GM19324 (cell line): ENCODE measurements around the gene INCA1.

ENCODE experiments used
- ATAC-seq: cut with Tn5 transposase; IDR thresholded peaks from one replicate; pipeline ENCODE4 v1.9.1; 2021; ENCODE audit warnings: mild to moderate bottlenecking, moderate library complexity; ENCODE audit not compliant: unreplicated experiment, low FRiP score

The INCA1 gene

DNA sequence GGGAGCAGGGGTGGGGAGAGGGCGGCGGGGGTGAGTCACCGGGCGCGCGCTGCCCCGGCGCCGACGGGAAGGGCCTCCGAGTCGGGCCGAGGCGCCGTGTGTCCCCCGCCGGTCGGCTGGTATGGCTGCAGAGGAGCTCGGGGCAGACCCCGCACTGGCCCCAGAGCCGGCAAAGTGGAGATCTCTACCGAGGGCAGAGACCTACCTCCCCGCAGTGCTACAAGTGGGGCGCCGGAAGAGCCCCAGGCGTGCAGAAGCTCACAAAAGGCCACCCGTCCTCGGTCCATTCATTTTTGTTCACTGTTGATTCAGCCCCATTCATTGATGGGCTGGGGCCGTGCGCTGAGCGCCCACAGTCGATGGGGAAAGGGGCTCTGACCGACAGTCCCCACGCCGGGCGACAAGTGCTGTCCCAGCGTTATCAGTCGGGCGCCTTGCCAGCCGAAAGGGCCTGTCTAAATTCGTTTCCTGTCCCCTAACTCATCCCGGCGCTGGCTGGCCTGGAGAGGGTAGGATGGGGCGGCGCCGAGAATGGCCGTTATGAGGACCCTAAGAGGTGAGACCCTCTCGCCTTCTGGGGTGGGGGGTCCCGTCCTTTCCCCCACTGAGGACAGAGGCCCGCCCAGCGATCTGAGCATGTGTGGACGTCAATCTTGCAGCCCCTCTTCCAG, 47.1 kb downstream of the INCA1 start:
- ATAC-seq: peak; percentile 1

- peak; percentile 27 for ATAC-seq
These were observed 47.8 kb downstream of the INCA1 start for GRCh38 chr17:4949321-4950074.

DNA sequence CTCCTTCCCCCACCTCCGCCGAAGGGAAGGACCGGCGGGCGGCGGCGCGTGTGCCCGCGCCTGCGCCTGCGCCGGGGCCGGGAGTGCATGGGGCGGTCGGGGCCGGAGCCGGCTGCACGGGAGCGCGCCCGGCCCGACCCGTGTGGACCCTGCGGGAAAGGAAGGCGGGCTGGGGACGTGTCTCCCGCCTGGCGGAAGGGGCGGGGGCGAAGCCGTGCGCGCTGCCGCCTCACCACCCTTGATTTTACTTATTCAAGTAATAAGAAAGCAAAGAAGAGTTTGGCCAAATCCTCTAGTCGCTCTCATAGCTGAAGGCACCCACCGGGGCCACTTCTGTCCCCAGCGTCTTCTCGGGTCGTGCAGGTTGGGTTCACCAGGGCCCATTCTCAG, 48.4 kb downstream of the INCA1 start:
- ATAC-seq: peak; percentile 50

GRCh38 chr17:4948166-4948930, 49.0 kb downstream of the INCA1 start, which contains the start of gene PFN1:
Gene PFN1, minus strand, starts transcription at chr17:4948530. Its CDS starts 136 bp downstream, at chr17:4948394.
- peak; percentile 18 for ATAC-seq

- ATAC-seq: peak; percentile 19
These were observed 49.7 kb downstream of the INCA1 start for GRCh38 chr17:4947411-4948165.

- no peak for ATAC-seq
These were observed 50.3 kb downstream of the INCA1 start for GRCh38 chr17:4947010-4947410.

DNA sequence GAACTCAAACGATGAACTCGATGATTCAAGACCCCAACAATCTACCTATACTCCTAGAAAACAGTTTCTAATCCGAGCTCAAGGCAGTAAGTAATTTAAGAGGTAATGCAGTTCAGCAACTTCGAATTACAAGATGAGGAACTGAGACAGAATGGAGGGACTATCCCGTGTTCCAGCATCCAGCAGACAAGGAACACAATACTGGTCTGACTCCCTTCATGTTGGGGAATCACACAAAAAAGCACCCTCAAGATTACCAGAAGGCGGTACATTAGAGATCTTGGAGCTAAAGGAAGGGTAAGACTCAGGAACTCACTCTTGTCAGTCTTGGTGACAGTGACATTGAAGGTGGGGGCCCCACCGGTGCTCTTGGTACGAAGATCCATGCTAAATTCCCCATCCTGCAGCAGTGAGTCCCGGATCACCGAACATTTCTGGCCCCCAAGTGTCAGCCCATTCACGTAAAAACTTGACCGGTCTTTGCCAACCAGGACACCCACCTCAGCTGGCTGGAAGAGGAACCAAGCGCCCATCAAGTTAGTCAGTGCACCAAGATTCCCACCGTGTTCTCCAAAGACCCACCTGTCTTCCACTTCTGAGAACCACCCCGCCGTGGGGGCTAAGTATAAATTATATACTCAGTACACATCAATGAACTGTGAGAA, 50.9 kb downstream of the INCA1 start:
- no peak for ATAC-seq

- no peak for ATAC-seq
These were observed 51.4 kb downstream of the INCA1 start for GRCh38 chr17:4945944-4946280.

DNA sequence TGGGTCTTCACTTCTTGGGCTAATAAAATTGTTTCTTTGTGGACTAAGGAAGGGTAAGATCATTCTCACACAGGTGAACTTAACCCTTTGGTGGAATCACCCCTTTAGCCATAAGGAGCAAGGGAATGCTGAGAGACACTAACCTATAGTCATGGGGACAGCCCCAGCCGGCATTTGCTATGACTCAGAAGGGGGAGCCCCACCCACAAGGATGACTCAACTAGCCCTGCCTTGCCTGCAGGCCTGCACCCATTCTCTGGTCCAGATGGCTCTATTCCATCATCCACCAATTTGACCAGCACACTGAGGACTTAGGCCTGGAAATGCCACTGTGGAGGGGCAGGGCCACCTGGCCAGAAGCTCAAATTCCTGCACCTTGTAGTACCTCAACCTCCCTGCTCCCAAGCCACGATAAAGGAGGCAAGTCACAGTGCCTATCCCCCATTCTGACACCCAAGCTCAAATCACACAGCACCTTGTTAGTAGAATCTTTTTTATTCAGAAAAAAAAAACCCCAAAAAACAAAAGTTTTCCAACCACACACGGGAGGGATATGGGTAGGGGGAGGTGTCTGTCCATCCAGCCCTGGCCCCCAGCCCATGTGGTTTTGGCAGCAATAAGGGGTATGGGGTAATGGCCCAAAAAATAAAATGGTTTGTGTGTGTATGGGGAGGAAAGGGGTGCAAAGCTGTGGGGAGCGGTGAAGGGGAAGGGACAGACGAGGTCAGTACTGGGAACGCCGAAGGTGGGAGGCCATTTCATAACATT, 52.0 kb downstream of the INCA1 start:
- ATAC-seq: no peak

- ATAC-seq: no peak
These were observed 52.7 kb downstream of the INCA1 start for GRCh38 chr17:4944554-4945175.

- ATAC-seq: no peak
These were observed 53.2 kb downstream of the INCA1 start for GRCh38 chr17:4944163-4944553.

DNA sequence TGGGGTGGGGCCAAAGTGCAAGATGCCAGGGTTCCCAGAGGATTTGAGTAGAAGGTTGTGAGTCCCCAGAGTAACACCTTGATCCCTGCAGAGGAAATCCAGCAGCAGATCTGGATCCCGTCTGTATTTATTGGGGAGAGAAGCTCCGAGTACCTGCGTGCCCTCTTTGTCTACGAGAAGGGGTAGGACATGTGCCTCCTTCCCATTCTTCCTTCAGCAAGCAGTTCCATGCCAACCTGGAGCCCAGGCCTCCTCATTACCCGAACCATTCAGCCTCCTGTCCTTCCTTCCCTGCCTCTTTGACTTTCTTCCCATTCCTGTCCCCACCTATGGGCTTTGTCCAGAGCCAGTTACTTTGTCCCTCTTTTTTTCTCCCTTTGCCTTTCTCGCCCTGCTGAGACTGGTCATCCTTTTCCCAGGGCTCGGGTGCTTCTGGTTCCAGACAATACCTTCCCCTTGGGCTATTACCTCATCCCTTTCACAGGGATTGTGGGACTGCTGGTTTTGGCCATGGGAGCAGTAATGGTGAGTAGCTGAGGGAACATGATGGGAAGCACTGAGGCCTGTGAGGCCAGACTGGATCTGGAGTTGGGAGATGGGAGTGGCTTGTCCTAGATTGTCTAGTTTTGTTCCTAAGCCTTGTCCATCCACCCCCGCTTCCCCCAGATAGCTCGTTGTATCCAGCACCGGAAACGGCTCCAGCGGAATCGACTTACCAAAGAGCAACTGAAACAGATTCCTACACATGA, 54.4 kb downstream of the INCA1 start:
- no peak for ATAC-seq

DNA sequence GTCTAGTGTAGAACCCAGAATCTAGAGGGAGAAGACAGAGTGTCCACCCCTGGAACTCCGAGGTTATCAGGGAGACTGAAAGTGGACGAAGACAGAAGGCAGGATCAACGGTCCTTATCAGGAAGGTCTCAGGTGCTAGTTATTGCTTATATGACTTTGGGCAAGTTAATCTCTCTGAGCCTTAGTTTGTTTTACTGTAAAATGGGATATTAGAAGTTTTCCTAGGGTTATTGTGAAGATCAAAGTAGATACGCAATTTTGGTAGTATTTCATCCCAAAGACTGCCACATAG, 56.1 kb downstream of the INCA1 start:
- no peak for ATAC-seq

- no peak for ATAC-seq
These were observed 56.6 kb downstream of the INCA1 start for GRCh38 chr17:4940555-4941318.

DNA sequence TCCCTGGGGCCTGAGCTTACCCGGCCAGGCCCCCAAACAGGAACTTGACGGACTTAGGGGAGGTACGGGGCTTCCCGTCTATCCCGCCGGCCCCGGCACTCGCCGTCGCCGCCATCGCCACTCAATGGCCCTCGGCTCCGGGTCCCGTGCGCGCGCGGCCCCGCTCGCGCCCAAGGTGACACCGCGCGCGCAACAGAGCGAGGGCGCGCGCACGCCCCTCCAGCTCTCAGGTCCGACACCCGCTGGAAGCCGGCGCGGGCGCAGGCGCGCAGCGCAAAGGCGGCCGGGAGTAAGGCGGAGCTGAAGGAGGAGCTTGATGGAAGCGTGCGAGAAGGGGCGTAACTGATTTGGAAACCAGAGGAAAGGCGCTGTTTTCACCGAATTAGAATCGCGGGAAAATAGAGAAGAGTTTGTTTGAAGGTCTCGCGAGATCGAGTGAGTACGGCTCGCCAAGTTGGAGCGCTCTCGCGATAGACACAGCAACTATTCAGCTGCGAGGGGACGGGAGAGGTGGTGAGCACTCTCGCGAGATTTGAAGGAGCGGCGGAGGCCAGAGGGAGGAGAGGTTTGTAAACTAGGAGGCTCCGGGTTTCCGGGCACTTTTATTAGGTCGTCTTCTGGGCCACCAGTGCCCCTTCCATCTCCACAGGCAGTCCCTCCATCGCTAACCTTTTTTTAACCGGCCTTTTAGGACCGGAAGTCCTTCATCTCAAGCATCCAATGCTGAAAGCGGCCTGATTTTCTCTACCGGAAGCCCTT, 57.3 kb downstream of the INCA1 start, which contains the start of the genes RNF167 and SLC25A11:
Gene RNF167, plus strand, starts transcription at position 473 of the 759 bp plus-strand sequence. CDS start 642 bp downstream, outside the sequence.
Gene SLC25A11, minus strand, starts transcription at position 251 of the 759 bp plus-strand sequence. Its CDS starts 136 bp downstream, at position 115.
- peak; percentile 82 for ATAC-seq

- peak; percentile 25 for ATAC-seq
These were observed 57.9 kb downstream of the INCA1 start for GRCh38 chr17:4939546-4939795.
